Measurements from ENCODE around the gene GPATCH4. TPM values are rescaled to one million over a fixed set of nuclear protein-coding genes. Genes with fewer than 3 reads are reported as not detected.

Gene GPATCH4
- total RNA-seq, 2 experiments from 2014 or later: 33.3 to 51.6 TPM

GRCh38 chr1:156581661-156582387 lies 19.5 kb downstream of the GPATCH4 start:
- no peak for TF ChIP-seq EZH2phosphoT487 (IDR thresholded peaks at IDR 0.05; ENCODE audit: borderline replicate concordance, low read depth, low read length)
- no peak for TF ChIP-seq CTCF (conservative IDR thresholded peaks at IDR 0.05; ENCODE audit: low read length)
- H3K36me3 ChIP-seq (ENCODE audit: insufficient read depth, low read length): no peaks in the 10 kb centered on the region
- H3K79me2 ChIP-seq (ENCODE audit: insufficient read depth, low read depth, low read length): no peaks in the 10 kb centered on the region
- ChIA-PET POLR2A (interaction anchor here (0.6 to 1.9 kb wide), 12 partner anchors 10 to 735 kb away, joined by 3 to 7 read pairs (median 4); partner anchors contain the start of genes GPATCH4 and MEF2D), CTCF (ENCODE audit: unreplicated experiment) (interaction anchor here (0.7 to 1.7 kb wide), 6 partner anchors 9 to 196 kb away, joined by 3 to 6 read pairs (median 3); no protein-coding TSS in a partner anchor)
- H3K9me3 ChIP-seq (ENCODE audit: low read length): no peaks in the 10 kb centered on the region
- H4K20me1 ChIP-seq (ENCODE audit: insufficient read depth, low read length): no peaks in the 10 kb centered on the region
- intact Hi-C loops (cut with micrococcal nuclease; ENCODE audit: unreplicated experiment): no loop called here
- peak; percentile 83 for DNase-seq (ENCODE audit: low spot score)
- peaks cover 39% of the 10 kb centered on the region for H3K4me1 ChIP-seq (ENCODE audit: insufficient read depth, low read length, poor library complexity, severe bottlenecking)
- peak overlapping the region; percentile 62 for H3K4me3 ChIP-seq (ENCODE audit: low read depth, low read length, poor library complexity, severe bottlenecking)
- peak overlapping the region; percentile 58 for H3K4me2 ChIP-seq (ENCODE audit: low read length)
- H3K27ac ChIP-seq (ENCODE audit: low read depth, low read length, poor library complexity, severe bottlenecking): peak overlapping the region; percentile 40
- peak overlapping the region; percentile 72 for H2AFZ ChIP-seq (ENCODE audit: low read length)
- BruUV-seq (replicated peaks): no TSS peak
- H3K9me2 ChIP-seq (ENCODE audit: insufficient read depth, low read length): no peaks in the 10 kb centered on the region

- H3K4me1 ChIP-seq (ENCODE audit: insufficient read depth, low read length, poor library complexity, severe bottlenecking): peaks cover 33% of the 10 kb centered on the region
- no peaks in the 10 kb centered on the region for H4K20me1 ChIP-seq (ENCODE audit: insufficient read depth, low read length)
- no peak within 1 kb of the TSS for H3K27ac ChIP-seq (ENCODE audit: low read depth, low read length, poor library complexity, severe bottlenecking)
- no peaks in the 10 kb centered on the region for H3K9me3 ChIP-seq (ENCODE audit: low read length)
- no peak within 1 kb of the TSS for H3K4me3 ChIP-seq (ENCODE audit: low read depth, low read length, poor library complexity, severe bottlenecking)
- TF ChIP-seq EZH2phosphoT487 (IDR thresholded peaks at IDR 0.05; ENCODE audit: borderline replicate concordance, low read depth, low read length): no peak
- TF ChIP-seq CTCF (conservative IDR thresholded peaks at IDR 0.05; ENCODE audit: low read length): no peak
- BruUV-seq (replicated peaks): no TSS peak
- H3K79me2 ChIP-seq (ENCODE audit: insufficient read depth, low read depth, low read length): no peaks in the 10 kb centered on the region
- no peak within 1 kb of the TSS for H2AFZ ChIP-seq (ENCODE audit: low read length)
- H3K4me2 ChIP-seq (ENCODE audit: low read length): no peak within 1 kb of the TSS
- ChIA-PET POLR2A (interaction anchor here (0.6 to 1.1 kb wide), 6 partner anchors 17 to 236 kb away, joined by 3 to 4 read pairs (median 3); no protein-coding TSS in a partner anchor), CTCF (ENCODE audit: unreplicated experiment) (interaction anchor here (1.2 kb wide), 1 partner anchor 48 kb away, joined by 3 read pairs; no protein-coding TSS in a partner anchor)
- intact Hi-C loops (cut with micrococcal nuclease; ENCODE audit: unreplicated experiment): no loop called here
- H3K36me3 ChIP-seq (ENCODE audit: insufficient read depth, low read length): no peaks in the 10 kb centered on the region
- H3K9me2 ChIP-seq (ENCODE audit: insufficient read depth, low read length): no peaks in the 10 kb centered on the region
- DNase-seq (ENCODE audit: low spot score): no peak
These were observed 21.8 kb downstream of the GPATCH4 start, which contains the start of gene TTC24 for GRCh38 chr1:156579472-156579871. Gene TTC24, plus strand, starts transcription at chr1:156579723. Its CDS starts 1,642 bp downstream, at chr1:156581365.

- Histone ChIP-seq H4K20me1 (ENCODE audit: insufficient read depth, low read length) (no peaks in the 10 kb centered on the region), H3K9me2 (ENCODE audit: insufficient read depth, low read length) (no peaks in the 10 kb centered on the region), H3K36me3 (ENCODE audit: insufficient read depth, low read length) (no peaks in the 10 kb centered on the region), H3K4me1 (ENCODE audit: insufficient read depth, low read length, poor library complexity, severe bottlenecking) (peaks cover 19% of the 10 kb centered on the region), H3K9me3 (ENCODE audit: low read length) (no peaks in the 10 kb centered on the region), H3K4me3 (ENCODE audit: low read depth, low read length, poor library complexity, severe bottlenecking) (no peak overlapping the region), H3K4me2 (ENCODE audit: low read length) (no peak overlapping the region), H3K27ac (ENCODE audit: low read depth, low read length, poor library complexity, severe bottlenecking) (no peak overlapping the region), H2AFZ (ENCODE audit: low read length) (no peak overlapping the region), H3K79me2 (ENCODE audit: insufficient read depth, low read depth, low read length) (no peaks in the 10 kb centered on the region)
- TF ChIP-seq CTCF (conservative IDR thresholded peaks at IDR 0.05; ENCODE audit: low read length) (no peak), EZH2phosphoT487 (IDR thresholded peaks at IDR 0.05; ENCODE audit: borderline replicate concordance, low read depth, low read length) (no peak)
- ChIA-PET POLR2A (no interaction called here), CTCF (ENCODE audit: unreplicated experiment) (no interaction called here)
- no TSS peak for BruUV-seq (replicated peaks)
- DNase-seq (ENCODE audit: low spot score): no peak
- intact Hi-C loops (cut with micrococcal nuclease; ENCODE audit: unreplicated experiment): no loop called here
These were observed 23.2 kb downstream of the GPATCH4 start for GRCh38 chr1:156578055-156578454.
